GM19397 (cell line): ENCODE results near the gene GALNT14.

Source experiments
- ATAC-seq: cut with Tn5 transposase; IDR thresholded peaks from one replicate; pipeline ENCODE4 v1.9.1; 2021; ENCODE audit warnings: mild to moderate bottlenecking, moderate library complexity; ENCODE audit not compliant: unreplicated experiment

GALNT14 gene

GRCh38 chr2:31058096-31059035 lies 79.9 kb downstream of the GALNT14 start:
- no peak for ATAC-seq

- ATAC-seq: no peak
Observed at GRCh38 chr2:31057691-31058090, 80.5 kb downstream of the GALNT14 start.

GRCh38 chr2:31055938-31056337 lies 82.3 kb downstream of the GALNT14 start:
- ATAC-seq: no peak

- ATAC-seq: no peak
Observed at GRCh38 chr2:31054842-31055388, 83.3 kb downstream of the GALNT14 start.

GRCh38 chr2:31053929-31054782 lies 84.1 kb downstream of the GALNT14 start:
- ATAC-seq: no peak

- ATAC-seq: no peak
Observed at GRCh38 chr2:31052284-31052683, 86.0 kb downstream of the GALNT14 start.

- ATAC-seq: no peak
Observed at GRCh38 chr2:31051258-31052140, 86.7 kb downstream of the GALNT14 start.

- ATAC-seq: no peak
Observed at GRCh38 chr2:31049916-31050588, 88.2 kb downstream of the GALNT14 start.

- ATAC-seq: no peak
Observed at GRCh38 chr2:31049264-31049663, 89.0 kb downstream of the GALNT14 start.

GRCh38 chr2:31047599-31047998 lies 90.6 kb downstream of the GALNT14 start:
- no peak for ATAC-seq

GRCh38 chr2:31038385-31038784 lies 99.9 kb downstream of the GALNT14 start:
- ATAC-seq: no peak

- ATAC-seq: no peak
Observed at GRCh38 chr2:31037058-31037457, 101.2 kb downstream of the GALNT14 start.

GRCh38 chr2:31033032-31033431 lies 105.2 kb downstream of the GALNT14 start:
- ATAC-seq: no peak

GRCh38 chr2:31032475-31032874 lies 105.8 kb downstream of the GALNT14 start:
- ATAC-seq: no peak

GRCh38 chr2:31031132-31031706 lies 107.0 kb downstream of the GALNT14 start:
- ATAC-seq: no peak

GRCh38 chr2:31028417-31028816 lies 109.8 kb downstream of the GALNT14 start:
- ATAC-seq: no peak

GRCh38 chr2:31027549-31027948 lies 110.7 kb downstream of the GALNT14 start:
- ATAC-seq: no peak

GRCh38 chr2:31023541-31023940 lies 114.7 kb downstream of the GALNT14 start:
- no peak for ATAC-seq

- no peak for ATAC-seq
Observed at GRCh38 chr2:31020713-31021112, 117.5 kb downstream of the GALNT14 start.

- no peak for ATAC-seq
Observed at GRCh38 chr2:31018280-31018679, 120.0 kb downstream of the GALNT14 start.
